Measurements from ENCODE around the gene CNGA1. TPM values are rescaled to one million over a fixed set of nuclear protein-coding genes. Genes with fewer than 3 reads are reported as not detected.

The CNGA1 gene
- total RNA-seq, 1 experiment from 2014 or later, result 1.0 TPM

DNA sequence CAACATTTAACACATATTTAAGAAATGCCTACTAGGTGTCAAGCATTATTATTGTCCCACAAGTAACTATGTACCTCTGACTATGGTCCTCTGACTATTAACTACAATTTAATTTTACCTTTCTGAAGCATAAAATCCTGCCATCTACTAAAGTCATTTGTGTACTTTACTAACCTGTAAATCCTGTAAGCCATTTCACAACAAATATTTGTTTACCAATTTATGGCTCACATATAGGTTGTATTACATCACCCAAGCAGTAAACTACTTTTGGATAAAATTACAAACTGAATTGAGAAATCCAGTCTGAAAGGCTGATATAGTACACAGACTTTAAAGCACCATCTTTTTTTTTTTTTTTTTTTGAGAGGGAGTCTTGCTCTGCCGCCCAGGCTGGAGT, 43.8 kb downstream of the CNGA1 start:
- Histone ChIP-seq H3K27ac (ENCODE audit: insufficient read length, low read depth, low read length) (no peak overlapping the region), H3K4me1 (ENCODE audit: insufficient read depth, low read length) (no peaks in the 10 kb centered on the region), H4K8ac (replicated peaks; ENCODE audit: insufficient read length, low read depth, low read length) (no peak overlapping the region), H3K56ac (ENCODE audit: insufficient read length, low read depth, low read length) (no peak overlapping the region), H4K91ac (ENCODE audit: insufficient read length, low read depth, low read length) (no peak overlapping the region), H4K5ac (ENCODE audit: insufficient read length, low read depth, low read length) (no peak overlapping the region), H3K18ac (ENCODE audit: insufficient read length, low read depth, low read length) (no peak overlapping the region), H3K4me2 (ENCODE audit: insufficient read depth, insufficient read length, low read length) (no peak overlapping the region), H2BK15ac (ENCODE audit: low read depth, low read length) (no peak overlapping the region), H3K14ac (ENCODE audit: insufficient read depth, low read length) (no peak overlapping the region), H2BK5ac (ENCODE audit: insufficient read length, low read length) (no peak overlapping the region), H3K9me3 (ENCODE audit: control insufficient read depth, low read depth, low read length) (no peaks in the 10 kb centered on the region), H3T11ph (ENCODE audit: low read length) (no peak overlapping the region), H2AFZ (ENCODE audit: low read length) (no peak overlapping the region), H4K20me1 (ENCODE audit: control insufficient read depth, insufficient read depth, insufficient read length) (no peaks in the 10 kb centered on the region), H2BK20ac (ENCODE audit: low read depth, low read length, poor library complexity, severe bottlenecking) (no peak overlapping the region), H3K79me1 (ENCODE audit: insufficient read depth, low read depth, low read length, poor library complexity, severe bottlenecking) (no peaks in the 10 kb centered on the region), H2BK120ac (ENCODE audit: low read depth, low read length, poor library complexity, severe bottlenecking) (no peak overlapping the region), H3K9ac (ENCODE audit: extremely low read depth, insufficient read length, low read length) (no peak overlapping the region), H3K27me3 (ENCODE audit: insufficient read depth, low read length) (no peaks in the 10 kb centered on the region), H2AK5ac (ENCODE audit: insufficient read length, low read length) (no peak overlapping the region), H3K23ac (ENCODE audit: insufficient read length, low read depth, low read length) (no peak overlapping the region), H2BK12ac (ENCODE audit: insufficient read length, low read depth, low read length) (no peak overlapping the region), H3K4ac (ENCODE audit: low read depth, low read length) (no peak overlapping the region), H3K23me2 (ENCODE audit: insufficient read length, low read depth, low read length, poor library complexity, severe bottlenecking) (no peaks in the 10 kb centered on the region), H3K79me2 (ENCODE audit: insufficient read depth, low read length) (no peaks in the 10 kb centered on the region)
- no CpG with 5 or more reads among the region's 1 CpG for WGBS (ENCODE audit: extremely low coverage, insufficient read length, low lambda C conversion rate)
- Mint-ChIP-seq H3K4me3 (no peak overlapping the region), H3K4me1 (no peaks in the 10 kb centered on the region), H3K27ac (no peak overlapping the region), H3K27me3 (ENCODE audit: low read depth) (no peaks in the 10 kb centered on the region), H3K9me3 (no peaks in the 10 kb centered on the region), H3K36me3 (ENCODE audit: insufficient read depth in 1 of 3, low read depth in 3 of 3) (no peaks in the 10 kb centered on the region; a peak in 1 of 7 replicates)
- no peak for TF ChIP-seq CTCF (conservative IDR thresholded peaks at IDR 0.05)
- no peak for DNase-seq
